HG03457 (cell line): ENCODE data around the gene GPR180.
"Not testable (repeated sequence)": the region's sequence is repeated elsewhere in the genome, so short reads cannot be mapped to it uniquely, and the experiment has no call there.

Experiments
- ATAC-seq: cut with Tn5 transposase; IDR thresholded peaks from one replicate; pipeline ENCODE4 v1.9.1; 2021; ENCODE audit warnings: moderate number of reproducible peaks; ENCODE audit not compliant: unreplicated experiment

The GPR180 gene

DNA sequence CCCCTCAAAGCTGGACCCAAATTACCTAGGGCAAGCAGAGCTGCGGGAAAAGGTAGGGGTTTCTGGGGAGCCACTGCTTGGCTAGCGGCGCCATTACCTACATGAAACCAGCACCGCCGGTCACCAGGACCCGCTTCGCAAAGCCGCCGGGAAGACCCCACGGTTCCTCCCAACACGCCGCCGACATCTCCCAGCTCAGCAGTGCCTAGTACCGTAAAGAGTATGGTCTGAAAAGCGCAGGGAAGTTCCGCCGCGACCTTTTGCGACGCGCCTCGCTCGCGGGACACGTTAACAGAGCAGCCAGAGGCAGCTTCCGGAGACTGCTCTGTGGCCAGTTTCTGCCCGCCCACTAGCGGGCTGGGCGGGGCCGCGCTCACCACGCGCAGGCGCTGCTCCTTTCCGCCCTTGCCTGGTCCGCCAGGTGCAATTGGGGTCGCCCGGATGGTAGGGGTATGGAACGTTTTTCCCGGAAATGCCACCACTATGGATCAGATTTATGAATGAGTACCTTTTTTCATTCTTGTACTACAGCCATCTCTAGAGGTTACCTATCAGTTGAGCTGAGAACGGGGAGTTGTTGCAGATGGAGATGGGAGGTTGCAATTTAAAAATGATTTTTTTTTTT, 5.6 kb upstream of the GPR180 start, which contains the start of gene TGDS:
TGDS (minus strand) TSS at position 203 of the 625 bp plus-strand sequence; CDS start at position 187, 16 bp downstream.
- ATAC-seq = peak; percentile 94

- no peak for ATAC-seq
These were observed 5.1 kb upstream of the GPR180 start for GRCh38 chr13:94596575-94596971.

DNA sequence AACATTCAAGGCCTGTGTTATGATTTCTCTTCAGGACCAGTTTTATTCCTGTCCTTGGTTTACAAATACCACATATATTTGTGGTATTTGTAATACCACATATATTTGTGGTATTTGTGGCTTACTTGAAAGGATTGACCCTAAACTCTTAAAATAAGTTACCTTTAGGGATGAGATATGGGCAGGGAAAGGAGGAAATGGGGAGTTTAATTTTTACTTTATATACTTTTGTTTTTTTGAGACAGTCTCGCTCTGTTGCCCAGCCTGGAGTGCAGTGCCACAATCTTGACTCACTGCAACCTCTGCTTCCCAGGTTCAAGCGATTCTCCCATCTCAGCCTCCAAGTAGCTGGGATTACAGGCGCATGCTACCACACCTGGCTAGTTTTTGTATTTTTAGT, 3.4 kb upstream of the GPR180 start:
- ATAC-seq = no peak

- no peak for ATAC-seq
These were observed 1.8 kb upstream of the GPR180 start for GRCh38 chr13:94599877-94600276.

DNA sequence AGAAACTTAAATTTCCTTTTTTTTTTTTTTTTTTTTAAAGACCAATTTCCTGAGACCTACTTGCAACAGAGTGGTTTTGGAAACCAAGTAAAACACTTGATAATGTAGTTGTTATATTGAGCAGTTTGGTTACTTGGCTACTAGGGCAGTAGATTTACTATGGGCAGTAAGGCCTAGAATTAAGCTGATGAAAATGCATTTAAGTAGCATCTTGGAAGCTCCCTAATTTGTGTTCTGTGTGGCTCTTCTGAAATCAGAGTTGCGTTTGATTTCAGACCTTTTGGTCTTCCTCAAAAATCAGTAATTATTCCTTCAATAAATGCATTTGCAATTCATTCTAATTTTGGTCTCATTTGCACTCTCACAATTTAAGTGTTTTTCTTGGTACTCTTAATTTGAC, 810 bp downstream of the GPR180 start:
- ATAC-seq = no peak

GRCh38 chr13:94607056-94607455, 5.4 kb downstream of the GPR180 start:
- no peak for ATAC-seq

DNA sequence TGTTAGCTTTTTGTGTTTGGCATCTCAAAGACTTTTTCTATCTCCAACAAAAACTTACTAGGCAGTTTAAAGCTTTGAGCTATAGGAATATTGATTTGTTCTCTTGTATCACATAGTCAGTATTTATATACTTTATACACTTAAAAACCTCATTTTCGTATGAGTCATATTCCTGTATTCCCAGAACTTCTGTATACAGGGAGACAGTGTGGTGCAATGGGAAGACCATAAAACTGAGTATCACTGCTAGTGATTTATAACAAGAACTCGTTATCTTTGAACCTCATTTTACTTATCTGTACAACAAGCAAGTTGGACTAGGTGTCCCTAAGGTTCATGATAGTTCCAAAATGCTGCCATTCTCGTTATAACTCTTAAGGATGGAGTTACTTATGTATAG, 6.3 kb downstream of the GPR180 start:
- ATAC-seq = no peak

GRCh38 chr13:94608586-94608985, 6.9 kb downstream of the GPR180 start:
- no peak for ATAC-seq

DNA sequence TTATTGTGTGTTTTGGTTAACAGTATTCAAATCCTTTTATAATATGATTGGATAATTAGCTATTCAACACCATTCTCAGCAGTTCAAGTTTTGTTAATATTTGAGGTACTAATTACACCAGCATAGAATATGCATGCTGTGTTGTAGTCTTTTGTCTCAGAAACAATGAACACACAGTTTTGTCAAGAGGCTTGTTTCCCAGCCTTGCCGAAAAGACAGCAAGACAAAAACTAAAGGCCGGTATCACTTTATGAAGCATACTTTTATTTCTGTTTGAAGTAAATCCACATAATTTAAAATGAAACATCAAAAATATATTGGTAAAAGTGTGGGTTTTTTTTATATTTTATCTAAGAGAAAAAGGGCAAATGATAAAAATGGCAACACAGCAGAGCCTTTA, 7.5 kb downstream of the GPR180 start:
- ATAC-seq = no peak

DNA sequence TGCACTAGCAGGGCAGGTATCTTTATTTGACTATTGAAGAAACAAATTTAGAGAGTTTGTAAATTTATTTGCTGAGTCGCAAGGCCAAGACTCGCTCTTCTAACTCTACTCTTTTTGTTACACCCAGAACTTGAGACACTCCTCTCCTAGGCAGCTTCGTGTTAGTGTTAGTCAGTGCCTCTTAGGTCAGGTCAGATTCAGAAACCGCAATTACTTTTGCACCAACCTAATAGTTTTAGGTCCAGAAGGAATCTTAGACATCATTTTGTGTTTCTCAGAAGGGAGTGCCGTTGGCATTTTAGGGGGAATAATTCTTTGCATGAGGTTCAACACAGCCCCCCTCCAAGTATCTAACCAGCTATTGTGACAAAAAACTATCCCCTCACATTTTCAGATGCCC, 8.8 kb downstream of the GPR180 start:
- ATAC-seq = no peak

DNA sequence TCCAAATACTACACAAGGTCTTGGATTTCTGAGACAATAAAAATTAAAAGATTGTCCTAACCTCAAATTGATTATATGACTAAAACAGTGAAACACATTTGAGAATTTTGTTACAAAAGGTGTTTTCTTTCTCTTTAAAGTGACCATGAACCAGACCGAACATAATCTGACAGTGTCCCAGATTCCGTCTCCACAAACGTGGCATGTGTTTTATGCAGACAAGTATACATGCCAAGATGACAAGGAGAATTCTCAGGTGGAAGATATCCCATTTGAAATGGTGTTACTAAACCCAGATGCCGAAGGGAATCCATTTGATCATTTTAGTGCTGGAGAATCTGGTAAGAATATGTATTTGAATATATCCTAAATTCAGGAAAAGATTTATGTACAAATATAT, 10.4 kb downstream of the GPR180 start:
- no peak for ATAC-seq

GRCh38 chr13:94613051-94613450, 11.4 kb downstream of the GPR180 start:
- ATAC-seq = no peak

GRCh38 chr13:94617389-94618000, 15.8 kb downstream of the GPR180 start:
- no peak for ATAC-seq

- ATAC-seq = peak; percentile 72
These were observed 18.7 kb downstream of the GPR180 start for GRCh38 chr13:94620286-94620896.

GRCh38 chr13:94622344-94622743, 20.7 kb downstream of the GPR180 start:
- ATAC-seq = no peak

GRCh38 chr13:94623316-94623715, 21.7 kb downstream of the GPR180 start:
- no peak for ATAC-seq

DNA sequence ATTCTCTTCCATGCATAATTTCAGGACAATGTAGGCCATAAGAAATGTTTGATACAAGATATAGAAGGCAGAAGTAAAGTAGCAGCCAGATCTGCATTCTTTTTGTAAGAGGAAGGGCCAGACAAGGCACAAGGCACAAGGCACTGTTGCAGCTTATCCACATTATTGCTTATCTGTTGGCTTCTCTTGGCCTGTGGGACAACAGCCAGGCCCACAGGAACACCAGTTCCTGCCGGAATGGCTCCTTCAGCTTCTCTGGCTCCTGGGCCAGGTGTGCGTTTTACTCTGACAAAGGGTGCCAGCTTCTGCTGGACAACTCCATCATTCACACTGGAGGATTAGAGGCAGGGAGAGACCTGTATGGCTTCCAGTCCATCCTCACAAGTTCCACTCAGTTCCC, 29.2 kb downstream of the GPR180 start:
- no peak for ATAC-seq

- no peak for ATAC-seq
These were observed 30.7 kb downstream of the GPR180 start for GRCh38 chr13:94632226-94632980.

DNA sequence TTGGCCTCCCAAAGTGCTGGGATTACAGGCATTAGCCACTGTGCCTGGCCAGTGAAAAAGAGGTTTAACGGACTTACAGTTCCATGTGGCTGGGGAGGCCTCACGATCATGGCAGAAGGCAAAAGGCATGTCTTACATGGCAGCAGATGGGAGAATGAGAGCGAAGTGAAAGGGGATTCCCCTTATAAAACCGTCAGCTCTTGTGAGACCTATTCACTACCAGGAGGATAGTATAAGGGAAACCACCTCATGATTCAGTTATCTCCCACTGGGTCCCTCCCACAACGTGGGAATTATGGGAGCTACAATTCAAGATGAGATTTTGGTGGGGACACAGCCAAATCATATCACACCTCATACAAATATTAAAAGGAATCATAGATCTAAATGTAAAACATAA, 34.4 kb downstream of the GPR180 start:
- ATAC-seq = not testable (repeated sequence)

- ATAC-seq = no peak
These were observed 35.4 kb downstream of the GPR180 start for GRCh38 chr13:94636942-94637578.

DNA sequence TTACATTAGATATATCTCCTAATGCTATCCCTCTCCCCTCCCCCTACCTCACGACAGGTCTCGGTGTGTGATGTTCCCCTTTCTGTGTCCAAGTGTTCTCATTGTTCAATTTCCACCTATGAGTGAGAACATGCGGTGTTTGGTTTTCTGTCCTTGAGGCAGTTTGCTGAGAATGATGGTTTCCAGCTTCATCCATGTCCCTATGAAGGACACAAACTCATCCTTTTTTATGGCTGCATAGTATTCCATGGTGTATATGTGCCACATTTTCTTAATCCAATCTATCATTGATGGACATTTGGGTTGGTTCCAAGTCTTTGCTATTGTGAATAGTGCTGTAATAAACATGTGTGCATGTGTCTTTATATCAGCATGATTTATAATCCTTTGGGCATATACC, 36.0 kb downstream of the GPR180 start:
- not testable (repeated sequence) for ATAC-seq
